ENCODE measurements around the gene POFUT2.

Gene POFUT2

GRCh38 chr21:45284456-45284741 lies 3.3 kb downstream of the POFUT2 start:
- no peak for DNase-seq (ENCODE audit: extremely low read depth in 1 of 2, low read depth in 1 of 2)

- DNase-seq (ENCODE audit: extremely low read depth in 1 of 2, low read depth in 1 of 2): no peak
These were observed 3.9 kb downstream of the POFUT2 start for GRCh38 chr21:45283611-45284455.

- no peak for DNase-seq (ENCODE audit: extremely low read depth in 1 of 2, low read depth in 1 of 2)
These were observed 4.6 kb downstream of the POFUT2 start for GRCh38 chr21:45283035-45283610.

GRCh38 chr21:45282283-45283034 lies 5.2 kb downstream of the POFUT2 start:
- DNase-seq (ENCODE audit: extremely low read depth in 1 of 2, low read depth in 1 of 2): no peak

GRCh38 chr21:45281411-45282282 lies 6.0 kb downstream of the POFUT2 start:
- DNase-seq (ENCODE audit: extremely low read depth in 1 of 2, low read depth in 1 of 2): no peak

- no peak for DNase-seq (ENCODE audit: extremely low read depth in 1 of 2, low read depth in 1 of 2)
These were observed 6.7 kb downstream of the POFUT2 start for GRCh38 chr21:45280969-45281368.

- DNase-seq (ENCODE audit: extremely low read depth in 1 of 2, low read depth in 1 of 2): no peak
These were observed 7.4 kb downstream of the POFUT2 start for GRCh38 chr21:45280178-45280821.

- DNase-seq (ENCODE audit: extremely low read depth in 1 of 2, low read depth in 1 of 2): no peak
These were observed 8.1 kb downstream of the POFUT2 start for GRCh38 chr21:45279446-45280177.

- no peak for DNase-seq (ENCODE audit: extremely low read depth in 1 of 2, low read depth in 1 of 2)
These were observed 9.4 kb downstream of the POFUT2 start for GRCh38 chr21:45278156-45278911.

GRCh38 chr21:45277101-45278045 lies 10.3 kb downstream of the POFUT2 start:
- no peak for DNase-seq (ENCODE audit: extremely low read depth in 1 of 2, low read depth in 1 of 2)

- DNase-seq (ENCODE audit: extremely low read depth in 1 of 2, low read depth in 1 of 2): no peak
These were observed 11.1 kb downstream of the POFUT2 start for GRCh38 chr21:45276596-45276995.

GRCh38 chr21:45270306-45270821 lies 17.3 kb downstream of the POFUT2 start:
- DNase-seq (ENCODE audit: extremely low read depth in 1 of 2, low read depth in 1 of 2): no peak

GRCh38 chr21:45269861-45270260 lies 17.8 kb downstream of the POFUT2 start:
- DNase-seq (ENCODE audit: extremely low read depth in 1 of 2, low read depth in 1 of 2): no peak

GRCh38 chr21:45267390-45267760 lies 20.3 kb downstream of the POFUT2 start:
- no peak for DNase-seq (ENCODE audit: extremely low read depth in 1 of 2, low read depth in 1 of 2)

- peak; percentile 29 to 53 for DNase-seq (ENCODE audit: extremely low read depth in 1 of 2, low read depth in 1 of 2)
These were observed 20.9 kb downstream of the POFUT2 start for GRCh38 chr21:45266518-45267389.

GRCh38 chr21:45265721-45266517 lies 21.8 kb downstream of the POFUT2 start:
- DNase-seq (ENCODE audit: extremely low read depth in 1 of 2, low read depth in 1 of 2): no peak

Measured in stimulated activated CD8-positive, alpha-beta memory T cell treated with anti-CD3 and anti-CD28 coated beads, Interleukin-7, amount 100 ng/mL, for 48 hours (primary cell).